ENCODE data around the gene HIVEP3.

Gene HIVEP3

DNA sequence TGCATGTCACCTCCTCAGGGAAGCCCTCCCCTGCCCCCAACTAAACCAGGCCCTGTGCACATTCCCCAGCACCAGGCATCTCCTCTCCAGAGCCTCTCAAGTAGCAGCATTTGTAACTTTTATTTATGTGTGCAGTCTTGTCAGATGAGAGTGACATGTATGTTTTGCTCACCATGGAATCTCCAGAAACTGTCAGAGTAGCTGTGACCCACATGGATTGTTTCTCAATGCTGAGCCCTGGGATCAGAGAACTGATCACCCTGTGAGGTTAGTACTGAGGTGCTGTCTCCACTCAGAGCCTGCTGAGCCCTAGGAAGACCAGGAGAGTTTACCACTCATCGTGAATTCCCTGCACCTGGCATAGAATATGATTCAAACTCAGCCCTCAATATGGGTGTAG is 243.3 kb downstream of the HIVEP3 start:
- DNase-seq (ENCODE audit: extremely low spot score), result no peak
- TF ChIP-seq, protein P1, sequence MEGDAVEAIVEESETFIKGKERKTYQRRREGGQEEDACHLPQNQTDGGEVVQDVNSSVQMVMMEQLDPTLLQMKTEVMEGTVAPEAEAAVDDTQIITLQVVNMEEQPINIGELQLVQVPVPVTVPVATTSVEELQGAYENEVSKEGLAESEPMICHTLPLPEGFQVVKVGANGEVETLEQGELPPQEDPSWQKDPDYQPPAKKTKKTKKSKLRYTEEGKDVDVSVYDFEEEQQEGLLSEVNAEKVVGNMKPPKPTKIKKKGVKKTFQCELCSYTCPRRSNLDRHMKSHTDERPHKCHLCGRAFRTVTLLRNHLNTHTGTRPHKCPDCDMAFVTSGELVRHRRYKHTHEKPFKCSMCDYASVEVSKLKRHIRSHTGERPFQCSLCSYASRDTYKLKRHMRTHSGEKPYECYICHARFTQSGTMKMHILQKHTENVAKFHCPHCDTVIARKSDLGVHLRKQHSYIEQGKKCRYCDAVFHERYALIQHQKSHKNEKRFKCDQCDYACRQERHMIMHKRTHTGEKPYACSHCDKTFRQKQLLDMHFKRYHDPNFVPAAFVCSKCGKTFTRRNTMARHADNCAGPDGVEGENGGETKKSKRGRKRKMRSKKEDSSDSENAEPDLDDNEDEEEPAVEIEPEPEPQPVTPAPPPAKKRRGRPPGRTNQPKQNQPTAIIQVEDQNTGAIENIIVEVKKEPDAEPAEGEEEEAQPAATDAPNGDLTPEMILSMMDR (IDR thresholded peaks at IDR 0.05; ENCODE audit: control extremely low read depth, extremely low read depth, low read depth, missing control alignments), result no peak
- ChIA-PET POLR2A (no interaction called here), CTCF (interaction anchor here (1.0 to 1.4 kb wide), 2 partner anchors 8 to 29 kb away, joined by 3 to 4 read pairs; no protein-coding TSS in a partner anchor)

- TF ChIP-seq, protein P1 (IDR thresholded peaks at IDR 0.05; ENCODE audit: control extremely low read depth, extremely low read depth, low read depth, missing control alignments), result no peak
- ChIA-PET POLR2A (no interaction called here), CTCF (interaction anchor here (1.2 to 1.7 kb wide), 5 partner anchors 9 to 101 kb away, joined by 3 to 4 read pairs (median 3); no protein-coding TSS in a partner anchor)
- no peak for DNase-seq (ENCODE audit: extremely low spot score)
These were observed 244.2 kb downstream of the HIVEP3 start for GRCh38 chr1:41674522-41674921.

DNA sequence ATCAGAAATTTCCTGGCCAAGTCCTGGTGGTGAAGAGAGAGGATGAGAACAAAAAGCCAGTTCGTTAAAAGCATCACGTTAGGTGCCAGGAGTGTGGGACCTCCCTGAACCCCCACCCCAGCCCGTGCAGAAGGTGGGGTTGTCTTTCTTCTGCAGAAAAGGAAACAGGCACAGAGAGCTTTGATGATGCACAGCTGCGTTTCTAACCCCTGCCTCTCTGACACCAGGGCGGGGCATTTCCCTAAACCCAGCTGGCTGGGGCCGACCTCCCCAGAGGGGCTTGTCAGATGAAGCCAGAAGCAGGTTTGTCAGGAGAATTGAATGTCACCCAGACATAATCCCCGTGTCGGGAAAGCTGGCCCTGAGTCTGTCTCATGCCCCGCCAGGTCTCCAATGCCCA is 244.9 kb downstream of the HIVEP3 start:
- peak; percentile 58 for DNase-seq (ENCODE audit: extremely low spot score)
- TF ChIP-seq, protein P1 (IDR thresholded peaks at IDR 0.05; ENCODE audit: control extremely low read depth, extremely low read depth, low read depth, missing control alignments), result no peak
- POLR2A ChIA-PET, result interaction anchor here (0.8 kb wide), 1 partner anchor 14 kb away, joined by 3 read pairs; no protein-coding TSS in a partner anchor
- CTCF ChIA-PET, result interaction anchor here (0.8 to 1.7 kb wide), 10 partner anchors 9 to 100 kb away, joined by 3 to 7 read pairs (median 3); no protein-coding TSS in a partner anchor

- DNase-seq (ENCODE audit: extremely low spot score), result peak; percentile 62
- TF ChIP-seq, protein P1 (IDR thresholded peaks at IDR 0.05; ENCODE audit: control extremely low read depth, extremely low read depth, low read depth, missing control alignments), result no peak
- CTCF ChIA-PET, result interaction anchor here (0.8 to 1.7 kb wide), 10 partner anchors 10 to 99 kb away, joined by 3 to 7 read pairs (median 3); no protein-coding TSS in a partner anchor
- POLR2A ChIA-PET, result interaction anchor here (0.8 kb wide), 1 partner anchor 14 kb away, joined by 3 read pairs; no protein-coding TSS in a partner anchor
These were observed 245.3 kb downstream of the HIVEP3 start for GRCh38 chr1:41673378-41673777.

DNA sequence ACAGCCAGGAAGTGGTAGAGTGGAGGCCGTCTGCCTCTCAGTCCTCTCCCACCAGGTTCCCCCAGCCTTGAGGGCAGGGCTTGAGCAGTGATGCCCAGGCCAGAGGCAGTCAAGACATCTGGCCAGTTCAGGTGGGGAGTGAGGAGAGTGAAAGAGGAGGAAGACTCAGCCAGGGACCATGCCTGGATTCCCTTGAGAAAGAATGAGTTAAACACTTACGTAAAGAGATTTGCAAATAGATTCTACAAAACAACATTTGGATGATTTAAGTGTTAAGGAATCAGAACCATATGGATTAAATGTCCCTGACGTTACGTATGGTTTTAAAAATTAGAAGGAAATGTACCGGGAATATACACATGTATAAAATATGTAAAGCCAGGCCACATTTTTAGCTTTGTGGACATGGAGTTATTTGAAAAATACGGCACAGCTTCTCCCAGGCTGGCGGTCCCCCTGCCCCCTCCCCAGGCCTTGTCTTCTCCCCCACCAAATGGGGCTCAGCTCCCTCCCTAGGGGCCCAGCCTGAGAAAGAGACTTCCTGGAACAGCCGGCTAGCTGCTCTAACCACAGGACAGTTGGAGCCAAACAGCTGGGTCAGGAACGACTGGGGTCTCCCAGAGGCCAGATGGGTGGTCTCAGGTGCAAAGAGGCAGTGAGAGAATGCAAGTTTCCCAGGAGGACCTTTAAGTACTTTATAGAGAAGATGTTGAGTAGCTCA is 245.9 kb downstream of the HIVEP3 start:
- ChIA-PET POLR2A (interaction anchor here (0.8 kb wide), 1 partner anchor 15 kb away, joined by 3 read pairs; no protein-coding TSS in a partner anchor), CTCF (interaction anchor here (0.8 to 2.2 kb wide), 9 partner anchors 10 to 60 kb away, joined by 3 to 18 read pairs (median 3); no protein-coding TSS in a partner anchor)
- TF ChIP-seq, protein P1 (IDR thresholded peaks at IDR 0.05; ENCODE audit: control extremely low read depth, extremely low read depth, low read depth, missing control alignments), result no peak
- DNase-seq (ENCODE audit: extremely low spot score), result no peak

GRCh38 chr1:41672173-41672572 is 246.5 kb downstream of the HIVEP3 start:
- ChIA-PET CTCF (interaction anchor here (1.0 to 2.2 kb wide), 2 partner anchors 10 to 23 kb away, joined by 3 to 18 read pairs; no protein-coding TSS in a partner anchor), POLR2A (no interaction called here)
- DNase-seq (ENCODE audit: extremely low spot score), result no peak
- TF ChIP-seq, protein P1 (IDR thresholded peaks at IDR 0.05; ENCODE audit: control extremely low read depth, extremely low read depth, low read depth, missing control alignments), result no peak

Measured in GM10248 (cell line).